Measurements from ENCODE around the gene ZNF260.

The ZNF260 gene

DNA sequence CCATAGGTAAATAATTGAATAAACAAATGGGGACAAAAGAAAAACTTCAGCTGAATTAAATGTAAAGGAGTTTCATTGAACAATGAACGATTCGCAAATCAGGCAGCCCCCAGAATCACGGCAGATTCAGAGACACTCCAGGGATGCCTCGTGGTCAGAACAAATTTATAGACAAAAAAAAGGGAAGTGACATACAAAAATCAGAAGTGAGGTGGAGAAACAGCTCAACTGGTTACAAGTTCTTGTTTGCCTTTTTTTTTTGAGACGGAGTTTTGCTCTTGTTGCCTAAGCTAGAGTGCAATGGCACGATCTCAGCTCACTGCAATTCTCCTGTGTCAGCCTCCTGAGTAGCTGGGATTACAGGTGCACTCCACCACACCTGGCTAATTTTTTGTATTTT is 44.4 kb downstream of the ZNF260 start:
- in situ Hi-C loops (cut with MboI; ENCODE audit: low sequenced_read_pairs, unreplicated experiment): loop anchor here (25.0 kb wide), 1 partner anchor 271 kb away; the partner anchor contains the start of genes ZNF146 and ZNF565
- no peak for DNase-seq (ENCODE audit: low spot score)
- no peak for TF ChIP-seq CTCF (IDR thresholded peaks at IDR 0.05; ENCODE audit: borderline replicate concordance, control extremely low read depth, extremely low read depth, insufficient read depth, missing control alignments)

- TF ChIP-seq CTCF (IDR thresholded peaks at IDR 0.05; ENCODE audit: borderline replicate concordance, control extremely low read depth, extremely low read depth, insufficient read depth, missing control alignments): no peak
- no peak for DNase-seq (ENCODE audit: low spot score)
- in situ Hi-C loops (cut with MboI; ENCODE audit: low sequenced_read_pairs, unreplicated experiment): loop anchor here (25.0 kb wide), 1 partner anchor 271 kb away; the partner anchor contains the start of genes ZNF146 and ZNF565
Measured at GRCh38 chr19:36482876-36483275, 45.2 kb downstream of the ZNF260 start.

All from GM13976 (cell line).